Endothelial cell of umbilical vein (primary cell): ENCODE measurements around the gene MALT1. TPM values are rescaled to one million over a fixed set of nuclear protein-coding genes. Genes with fewer than 3 reads are reported as not detected.

Experiments
- BruUV-seq: library from RNA; stranded (reverse); fragments of 400-500 nt; replicated peaks from 2 replicates; lab custom pipeline; 2021; lab: Mats Ljungman, UMichigan
- CTCF ChIA-PET: fragments of 300-600, 350-600 bp; sonication (Branson Sonifier 250); formaldehyde crosslinking; loops from one replicate; lab custom pipeline; 2021; ENCODE audit warnings: antibody characterized with exemption, inconsistent platforms; lab: Charles Lee
- POLR2A ChIA-PET: fragments of 300-600, 350-600 bp; sonication (Branson Sonifier 250); formaldehyde crosslinking; loops from one replicate; lab custom pipeline; 2021; ENCODE audit warnings: antibody characterized with exemption, inconsistent platforms; lab: Charles Lee
- DNase-seq: peaks from one replicate; pipeline ENCODE4 v3.0.0-alpha.2; 2011; ENCODE audit warnings: low read depth, low spot score
- FAIRE-seq: peaks from 2 replicates; lab custom pipeline; 2011; peaks lifted over from hg19 to GRCh38; lab: Jason Lieb, UNC
- H2AFZ ChIP-seq: 2 replicates; pipeline ENCODE4 v1.6.0; 2012; ENCODE audit warnings: low read depth, low read length, control low read depth, inconsistent platforms
- H3K27ac ChIP-seq: 2 replicates; pipeline ENCODE4 v1.5.1; 2011; ENCODE audit warnings: low read depth, mild to moderate bottlenecking, control low read depth, low read length, moderate library complexity; ENCODE audit not compliant: insufficient read depth
- H3K27me3 ChIP-seq, 2 experiments: 2 replicates each; pipeline versions ENCODE4 v1.6.0 to v1.6.1; 2011; ENCODE audit warnings: low read length in 2 of 2, mixed read lengths in 1 of 2; ENCODE audit not compliant: control insufficient read depth in 2 of 2, insufficient read depth in 2 of 2
- H3K36me3 ChIP-seq, 2 experiments: 2 replicates in 1 of 2; 3 replicates in 1 of 2; pipeline ENCODE4 v1.5.1; 2011; ENCODE audit warnings: low read length in 2 of 2, mild to moderate bottlenecking in 1 of 2, moderate library complexity in 1 of 2; ENCODE audit not compliant: control insufficient read depth in 2 of 2, insufficient read depth in 2 of 2; ENCODE audit errors: extremely low read depth in 1 of 2
- H3K4me1 ChIP-seq: 3 replicates; pipeline ENCODE4 v1.5.1; 2011; ENCODE audit warnings: mild to moderate bottlenecking, low read length; ENCODE audit not compliant: control insufficient read depth, insufficient read depth; ENCODE audit errors: extremely low read depth
- H3K4me2 ChIP-seq: 2 replicates; pipeline ENCODE4 v1.6.1; 2011; ENCODE audit warnings: low read length, control low read depth, mixed read lengths; ENCODE audit not compliant: insufficient read depth
- H3K4me3 ChIP-seq, 3 experiments: fragments of 200-600 bp in 1 of 3; sonication (generic), shearing (Covaris generic) in 1 of 3; replicated peaks in 1 of 3; 2 replicates each; pipeline ENCODE4 v1.5.1; 2011 to 2016; ENCODE audit warnings: control low read depth in 3 of 3, low read length in 3 of 3, mild to moderate bottlenecking in 2 of 3, inconsistent platforms in 1 of 3, low read depth in 1 of 3, moderate library complexity in 1 of 3; ENCODE audit not compliant: insufficient read depth in 1 of 3
- H3K79me2 ChIP-seq: 2 replicates; pipeline ENCODE4 v1.6.0; 2012; ENCODE audit warnings: low read length, inconsistent platforms; ENCODE audit not compliant: control insufficient read depth, insufficient read depth
- H3K9ac ChIP-seq: replicated peaks from 2 replicates; pipeline ENCODE3; 2011; ENCODE audit warnings: low read length, control low read depth; ENCODE audit not compliant: insufficient read depth; ENCODE audit errors: extremely low read depth
- H3K9me1 ChIP-seq: replicated peaks from 3 replicates; pipeline ENCODE4 v1.6.0; 2011; ENCODE audit warnings: mild to moderate bottlenecking, low read length; ENCODE audit not compliant: control insufficient read depth, insufficient read depth; ENCODE audit errors: extremely low read depth
- H3K9me3 ChIP-seq: replicated peaks from 2 replicates; pipeline ENCODE4 v1.5.1; 2012; ENCODE audit warnings: low read length, inconsistent platforms; ENCODE audit not compliant: control insufficient read depth, insufficient read depth
- H4K20me1 ChIP-seq: replicated peaks from 2 replicates; pipeline ENCODE3; 2011; ENCODE audit warnings: mild to moderate bottlenecking, low read length; ENCODE audit not compliant: control insufficient read depth, insufficient read depth; ENCODE audit errors: extremely low read depth
- CTCF ChIP-seq, 2 donors: IDR thresholded peaks; 1 replicate in 1 of 2; 2 replicates in 1 of 2; pipeline ENCODE4 v1.5.1; 2011; ENCODE audit warnings: low read length in 2 of 2, mild to moderate bottlenecking in 2 of 2, moderate library complexity in 2 of 2, control low read depth in 1 of 2, inconsistent platforms in 1 of 2, low read depth in 1 of 2; ENCODE audit not compliant: insufficient read depth in 1 of 2; ENCODE audit errors: extremely low read depth in 1 of 2
- EZH2 ChIP-seq: IDR thresholded peaks from 2 replicates; pipeline ENCODE4 v1.6.1; 2012; ENCODE audit warnings: borderline replicate concordance, low read depth, mild to moderate bottlenecking, moderate library complexity, low read length, inconsistent platforms; ENCODE audit not compliant: severe bottlenecking
- FOS ChIP-seq: IDR thresholded peaks from 2 replicates; pipeline ENCODE4 v1.6.1; 2011; ENCODE audit warnings: mild to moderate bottlenecking, low read length, moderate library complexity, borderline replicate concordance; ENCODE audit not compliant: insufficient read depth
- GATA2 ChIP-seq: IDR thresholded peaks from 2 replicates; pipeline ENCODE4 v1.7.0; 2011; ENCODE audit warnings: low read depth, mild to moderate bottlenecking, moderate library complexity, mixed read lengths, low read length; ENCODE audit not compliant: insufficient read length, insufficient read depth
- JUN ChIP-seq: IDR thresholded peaks from 2 replicates; pipeline ENCODE4 v1.6.1; 2011; ENCODE audit warnings: borderline replicate concordance, low read depth; ENCODE audit not compliant: insufficient read length, insufficient read depth
- MAX ChIP-seq: IDR thresholded peaks from 2 replicates; pipeline ENCODE4 v1.6.1; 2011; ENCODE audit not compliant: insufficient read depth, insufficient read length
- MYC ChIP-seq: IDR thresholded peaks from one replicate; pipeline ENCODE4 v1.6.1; 2011; ENCODE audit warnings: mild to moderate bottlenecking, low read depth, low read length
- POLR2A ChIP-seq: IDR thresholded peaks from 2 replicates; pipeline ENCODE4 v1.6.1; 2012; ENCODE audit warnings: low read depth, mild to moderate bottlenecking, control low read depth, low read length
- POLR2AphosphoS5 ChIP-seq: IDR thresholded peaks from 2 replicates; pipeline ENCODE4 v1.6.1; 2012; ENCODE audit warnings: low read depth, mild to moderate bottlenecking, control low read depth, low read length, moderate library complexity; ENCODE audit not compliant: insufficient read depth
- dilution Hi-C: fragments of 300-500 bp; cut with MboI; formaldehyde crosslinking; loops from one replicate; pipeline ENCODE4 v1.15.0; 2019; ENCODE audit warnings: low sequenced_read_pairs; ENCODE audit not compliant: extremely low pct_ligation_motif_present
- intact Hi-C: fragments of 100-400 bp; cut with micrococcal nuclease; formaldehyde crosslinking; loops from one replicate; pipeline ENCODE4 v1.10.0; 2022
- polyA plus RNA-seq, 4 experiments: library from polyadenylated mRNA; depleted of rRNA in 3 of 4; stranded (reverse) in 3 of 4; unstranded in 1 of 4; fragments of >200 nt; gene quantifications; 2 replicates each; pipeline versions ENCODE4 v1.2.1 to v1.2.3, GENCODE V29; 2011 to 2012; ENCODE audit warnings: missing spikeins in 1 of 4
- total RNA-seq: library from RNA; stranded (reverse); gene quantifications from 2 replicates; pipeline ENCODE4 v1.2.3, GENCODE V29; 2021

MALT1 gene
- total and polyA plus RNA-seq, 2 donors (not counting 3 experiments of a cell fraction or from before 2014, with no cell fraction given): 2.8 to 5.1 TPM

- no TSS peak for BruUV-seq
- no peaks in the 10 kb centered on the region for H3K9me1 ChIP-seq
- ChIA-PET CTCF (interaction anchor here (1.0 to 1.6 kb wide), 2 partner anchors 8 to 270 kb away, joined by 3 read pairs; no protein-coding TSS in a partner anchor), POLR2A (no interaction called here)
- dilution Hi-C loops: no loop called here
- H3K9ac ChIP-seq: no peak overlapping the region
- no peaks in the 10 kb centered on the region for H3K36me3 ChIP-seq
- no peak overlapping the region for H3K4me3 ChIP-seq
- no peak for FAIRE-seq
- no peak overlapping the region for H3K4me2 ChIP-seq
- no peak for DNase-seq
- no peaks in the 10 kb centered on the region for H3K9me3 ChIP-seq
- no peaks in the 10 kb centered on the region for H3K27me3 ChIP-seq
- H4K20me1 ChIP-seq: no peaks in the 10 kb centered on the region
- no peak for TF ChIP-seq MAX
- no peak for TF ChIP-seq MYC
- TF ChIP-seq GATA2: no peak
- no peak for TF ChIP-seq JUN
- TF ChIP-seq FOS: no peak
- no peak for TF ChIP-seq POLR2A
- no peak for TF ChIP-seq EZH2
- no peak for TF ChIP-seq CTCF (IDR thresholded peaks at IDR 0.05; ENCODE audit: extremely low read depth in 1 of 2, insufficient read depth in 1 of 2, low read depth in 1 of 2, low read length in 2 of 2)
- no peak for TF ChIP-seq POLR2AphosphoS5
- no peak overlapping the region for H2AFZ ChIP-seq
- no peaks in the 10 kb centered on the region for H3K4me1 ChIP-seq
- intact Hi-C loops: no loop called here
- H3K79me2 ChIP-seq: no peaks in the 10 kb centered on the region
- no peak overlapping the region for H3K27ac ChIP-seq
Measured at GRCh38 chr18:58800582-58800981, 129.3 kb downstream of the MALT1 start.
